Measurements from ENCODE around the gene SERPINA4.

GRCh38 chr14:94597788-94598187 is 36.5 kb downstream of the SERPINA4 start:
- TF ChIP-seq NBN (IDR thresholded peaks at IDR 0.05; ENCODE audit: low read depth) (no peak), POLR2AphosphoS5 (IDR thresholded peaks at IDR 0.05; ENCODE audit: control insufficient read depth, insufficient read depth, low read depth, low read length) (no peak), CBX1 (IDR thresholded peaks at IDR 0.05; ENCODE audit: low read depth) (no peak), NR2C2 (CRISPR knock-in tag; IDR thresholded peaks at IDR 0.05) (no peak), NR2C2 (tag; IDR thresholded peaks at IDR 0.05) (no peak), CTCF (IDR thresholded peaks at IDR 0.05 in 2 of 3, conservative IDR thresholded peaks at IDR 0.05 in 1 of 3; ENCODE audit: insufficient read depth in 2 of 3, low read depth in 1 of 3, low read length in 3 of 3) (no peak)
